Coronary artery (tissue), 2 donors: ENCODE results near the gene ARHGAP22.

Source experiments
- DNase-seq: peaks from one replicate; pipeline ENCODE4 v3.0.0-alpha.2; 2017; ENCODE audit warnings: low spot score
- H3K27ac ChIP-seq, 2 donors: fragments of 200-600 bp; sonication (generic); one replicate each; pipeline ENCODE4 v1.5.1; 2016 to 2019
- H3K4me3 ChIP-seq: fragments of 200-600 bp; sonication (generic); 2 replicates; pipeline ENCODE4 v1.5.1; 2016; ENCODE audit warnings: mild to moderate bottlenecking, moderate library complexity
- CTCF ChIP-seq: fragments of 200-600 bp; sonication (generic); IDR thresholded peaks from one replicate; pipeline ENCODE4 v1.5.1; 2019; ENCODE audit warnings: antibody characterized with exemption

The ARHGAP22 gene

GRCh38 chr10:48406204-48406603, 198.7 kb downstream of the ARHGAP22 start:
- TF ChIP-seq CTCF = no peak
- Histone ChIP-seq H3K4me3 (no peak overlapping the region), H3K27ac (no peak overlapping the region)
- DNase-seq = no peak

GRCh38 chr10:48404646-48405045, 200.2 kb downstream of the ARHGAP22 start:
- no peak for DNase-seq
- H3K27ac ChIP-seq = no peak overlapping the region
- TF ChIP-seq CTCF = no peak
- no peak overlapping the region for H3K4me3 ChIP-seq

GRCh38 chr10:48400850-48401220, 204.0 kb downstream of the ARHGAP22 start:
- no peak overlapping the region for H3K27ac ChIP-seq
- no peak for TF ChIP-seq CTCF
- no peak for DNase-seq
- no peak overlapping the region for H3K4me3 ChIP-seq

GRCh38 chr10:48400129-48400849, 204.6 kb downstream of the ARHGAP22 start:
- TF ChIP-seq CTCF = no peak
- DNase-seq = no peak
- no peak overlapping the region for H3K27ac ChIP-seq
- no peak overlapping the region for H3K4me3 ChIP-seq

- Histone ChIP-seq H3K27ac (no peak overlapping the region), H3K4me3 (no peak overlapping the region)
- no peak for DNase-seq
- TF ChIP-seq CTCF = no peak
These were observed 205.3 kb downstream of the ARHGAP22 start for GRCh38 chr10:48399551-48399950.

- H3K4me3 ChIP-seq = no peak overlapping the region
- DNase-seq = no peak
- H3K27ac ChIP-seq = no peak overlapping the region
- no peak for TF ChIP-seq CTCF
These were observed 205.8 kb downstream of the ARHGAP22 start for GRCh38 chr10:48399056-48399541.

- Histone ChIP-seq H3K4me3 (no peak overlapping the region), H3K27ac (no peak overlapping the region)
- TF ChIP-seq CTCF = no peak
- DNase-seq = no peak
These were observed 206.6 kb downstream of the ARHGAP22 start for GRCh38 chr10:48398261-48398660.
